IPS-20b (cell line): ENCODE results near the gene TGM3.

Experiments used
- H3K27ac ChIP-seq: one replicate; pipeline ENCODE4 v1.5.1; 2013; ENCODE audit warnings: low read length
- H3K27me3 ChIP-seq: 2 replicates; pipeline ENCODE4 v1.6.1; 2013; ENCODE audit warnings: mild to moderate bottlenecking, low read length, inconsistent platforms; ENCODE audit not compliant: insufficient read depth
- H3K36me3 ChIP-seq: 2 replicates; pipeline ENCODE4 v1.6.1; 2013; ENCODE audit warnings: low read depth, mild to moderate bottlenecking, inconsistent platforms, low read length, moderate library complexity; ENCODE audit not compliant: insufficient read depth
- H3K4me1 ChIP-seq: 2 replicates; pipeline ENCODE4 v1.6.1; 2013; ENCODE audit warnings: mild to moderate bottlenecking, control low read depth, inconsistent platforms, low read length, moderate library complexity; ENCODE audit not compliant: insufficient read depth
- H3K4me3 ChIP-seq: 2 replicates; pipeline ENCODE4 v1.5.1; 2013; ENCODE audit warnings: mild to moderate bottlenecking, low read length, inconsistent platforms
- H3K9ac ChIP-seq: 2 replicates; pipeline ENCODE4 v1.6.1; 2013; ENCODE audit warnings: low read depth, mild to moderate bottlenecking, inconsistent platforms, low read length, moderate library complexity
- H3K9me3 ChIP-seq: 2 replicates; pipeline ENCODE4 v1.6.1; 2013; ENCODE audit warnings: mild to moderate bottlenecking, low read depth, low read length, inconsistent platforms; ENCODE audit not compliant: insufficient read depth

The TGM3 gene

DNA sequence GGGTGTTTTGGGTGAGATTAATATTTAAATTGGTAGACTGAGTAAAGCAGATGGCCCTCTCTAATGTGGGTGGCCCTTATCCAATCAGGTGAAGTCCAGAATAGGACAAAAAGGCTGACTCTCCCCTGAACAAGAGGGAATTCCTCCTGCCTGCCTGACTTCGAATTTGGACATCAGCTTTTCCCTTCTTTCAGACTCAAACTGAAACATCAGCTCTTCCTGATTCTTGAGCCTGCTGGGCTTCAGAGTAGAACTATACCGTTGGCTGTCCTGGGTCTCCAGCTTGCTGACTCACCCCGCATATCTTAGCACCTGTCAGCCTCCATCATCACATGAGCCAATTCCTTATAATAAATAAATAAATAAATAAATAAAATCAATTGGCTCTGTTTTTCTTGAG, 69.9 kb downstream of the TGM3 start:
- peaks cover 5% of the 10 kb centered on the region; the same call in 1 of the 2 replicates for H3K9me3 ChIP-seq
- H3K27ac ChIP-seq, result no peak overlapping the region
- no peaks in the 10 kb centered on the region for H3K27me3 ChIP-seq
- H3K36me3 ChIP-seq, result no peaks in the 10 kb centered on the region
- H3K4me3 ChIP-seq, result no peak overlapping the region
- 0 out of 2 replicates have a peak, but pooled peaks cover 3% of the 10 kb centered on the region for H3K4me1 ChIP-seq
- H3K9ac ChIP-seq, result no peak overlapping the region

DNA sequence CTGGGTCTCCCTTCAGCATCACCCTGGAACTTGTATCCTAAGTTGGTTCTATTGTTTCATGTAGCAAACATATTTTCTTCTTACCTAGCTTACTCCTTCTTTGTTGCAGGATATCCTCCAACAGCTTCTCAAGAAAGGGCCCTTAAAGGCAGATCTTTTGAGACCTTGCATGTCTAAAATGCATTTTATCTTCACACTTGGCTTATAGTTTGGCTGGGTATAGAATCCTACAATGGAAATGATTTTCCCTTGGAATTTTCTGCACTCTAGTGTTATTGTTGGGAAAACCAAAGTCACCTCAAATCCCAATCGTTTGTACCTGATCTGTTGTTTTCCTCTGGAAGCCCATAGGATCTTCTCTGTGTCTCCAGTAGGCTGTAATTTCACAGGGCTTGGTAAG, 72.8 kb downstream of the TGM3 start:
- Histone ChIP-seq H3K36me3 (no peaks in the 10 kb centered on the region), H3K9me3 (no peaks in the 10 kb centered on the region), H3K4me3 (no peak overlapping the region), H3K27ac (no peak overlapping the region), H3K27me3 (no peaks in the 10 kb centered on the region), H3K9ac (no peak overlapping the region), H3K4me1 (0 out of 2 replicates have a peak, but pooled peaks cover under 1% of the 10 kb centered on the region)

- no peak overlapping the region for H3K27ac ChIP-seq
- H3K9ac ChIP-seq, result no peak overlapping the region
- H3K4me1 ChIP-seq, result no peaks in the 10 kb centered on the region
- H3K36me3 ChIP-seq, result no peaks in the 10 kb centered on the region
- H3K4me3 ChIP-seq, result no peak overlapping the region
- H3K9me3 ChIP-seq, result no peaks in the 10 kb centered on the region
- H3K27me3 ChIP-seq, result no peaks in the 10 kb centered on the region
These were observed 77.3 kb downstream of the TGM3 start for GRCh38 chr20:2373098-2373497.

- Histone ChIP-seq H3K4me3 (no peak overlapping the region), H3K36me3 (no peaks in the 10 kb centered on the region), H3K9ac (no peak overlapping the region), H3K27me3 (no peaks in the 10 kb centered on the region), H3K9me3 (no peaks in the 10 kb centered on the region), H3K4me1 (peaks cover under 1% of the 10 kb centered on the region; the same call in 1 of the 2 replicates), H3K27ac (no peak overlapping the region)
These were observed 78.7 kb downstream of the TGM3 start for GRCh38 chr20:2374346-2375125.

DNA sequence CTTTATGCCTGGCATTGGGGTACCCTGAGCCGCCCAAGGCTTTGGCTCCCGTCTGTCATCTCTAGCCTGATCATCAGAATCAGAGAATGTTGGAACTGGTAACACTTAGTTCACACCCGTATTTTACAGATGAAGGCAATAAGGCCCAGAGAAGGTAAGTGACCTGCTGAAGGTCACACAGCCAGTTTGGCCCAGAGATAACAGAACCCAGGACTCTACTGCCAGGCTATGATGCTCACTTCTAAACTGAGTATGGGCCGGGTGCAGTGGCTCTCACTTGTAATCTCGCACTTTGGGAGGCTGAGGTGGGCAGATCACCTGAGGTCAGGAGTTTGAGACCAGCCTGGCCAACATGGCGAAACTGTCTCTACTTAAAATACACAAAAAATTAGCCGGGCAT, 83.1 kb downstream of the TGM3 start:
- no peak overlapping the region for H3K9ac ChIP-seq
- no peak overlapping the region for H3K27ac ChIP-seq
- H3K4me3 ChIP-seq, result no peak overlapping the region
- H3K36me3 ChIP-seq, result no peaks in the 10 kb centered on the region
- H3K4me1 ChIP-seq, result peaks cover 5% of the 10 kb centered on the region; the same call in 1 of the 2 replicates
- H3K9me3 ChIP-seq, result no peaks in the 10 kb centered on the region
- no peaks in the 10 kb centered on the region for H3K27me3 ChIP-seq

GRCh38 chr20:2379511-2380229, 83.9 kb downstream of the TGM3 start:
- H3K4me1 ChIP-seq, result peaks cover 5% of the 10 kb centered on the region; the same call in 1 of the 2 replicates
- H3K27me3 ChIP-seq, result no peaks in the 10 kb centered on the region
- no peak overlapping the region; the same call in 1 of the 2 replicates for H3K9ac ChIP-seq
- no peaks in the 10 kb centered on the region for H3K36me3 ChIP-seq
- H3K9me3 ChIP-seq, result no peaks in the 10 kb centered on the region
- H3K27ac ChIP-seq, result no peak overlapping the region
- no peak overlapping the region for H3K4me3 ChIP-seq

GRCh38 chr20:2380601-2381000, 84.8 kb downstream of the TGM3 start, which contains the start of gene TGM6:
TSS of gene TGM6 (plus strand) at chr20:2380901. CDS start at chr20:2380969, 68 bp downstream.
- no peak within 1 kb of the TSS for H3K27ac ChIP-seq
- H3K4me3 ChIP-seq, result no peak within 1 kb of the TSS
- H3K36me3 ChIP-seq, result no peaks in the 10 kb centered on the region
- H3K9ac ChIP-seq, result no peak within 1 kb of the TSS; the same call in 1 of the 2 replicates
- peaks cover 5% of the 10 kb centered on the region; the same call in 1 of the 2 replicates for H3K4me1 ChIP-seq
- no peaks in the 10 kb centered on the region for H3K27me3 ChIP-seq
- no peaks in the 10 kb centered on the region for H3K9me3 ChIP-seq

GRCh38 chr20:2381303-2381702, 85.5 kb downstream of the TGM3 start:
- Histone ChIP-seq H3K4me1 (peaks cover 5% of the 10 kb centered on the region; the same call in 1 of the 2 replicates), H3K9ac (no peak overlapping the region), H3K36me3 (no peaks in the 10 kb centered on the region), H3K27ac (no peak overlapping the region), H3K9me3 (no peaks in the 10 kb centered on the region), H3K27me3 (no peaks in the 10 kb centered on the region), H3K4me3 (no peak overlapping the region)

DNA sequence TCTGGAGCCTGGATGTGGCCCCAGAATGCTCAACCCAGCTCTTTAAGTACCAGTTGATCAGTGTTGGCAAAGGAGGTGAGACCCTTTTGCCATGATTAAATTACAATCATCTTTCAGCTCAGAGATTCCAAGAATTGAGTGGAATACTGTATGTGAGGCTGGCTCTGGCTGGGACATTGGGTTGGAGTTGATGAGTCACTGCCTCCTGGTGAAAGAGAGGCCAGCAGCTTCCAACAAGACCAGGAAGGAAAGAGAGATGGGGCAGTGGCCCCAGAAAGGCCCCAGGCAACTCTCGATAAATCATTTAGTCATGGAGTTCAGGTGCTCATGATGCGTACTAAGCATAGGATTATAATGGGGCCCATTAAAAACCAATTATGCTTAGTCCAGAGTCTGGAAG, 87.0 kb downstream of the TGM3 start:
- no peaks in the 10 kb centered on the region for H3K36me3 ChIP-seq
- H3K9ac ChIP-seq, result no peak overlapping the region
- peaks cover 6% of the 10 kb centered on the region; the same call in 1 of the 2 replicates for H3K9me3 ChIP-seq
- H3K27me3 ChIP-seq, result no peaks in the 10 kb centered on the region
- no peak overlapping the region for H3K4me3 ChIP-seq
- H3K27ac ChIP-seq, result no peak overlapping the region
- H3K4me1 ChIP-seq, result peaks cover 5% of the 10 kb centered on the region

DNA sequence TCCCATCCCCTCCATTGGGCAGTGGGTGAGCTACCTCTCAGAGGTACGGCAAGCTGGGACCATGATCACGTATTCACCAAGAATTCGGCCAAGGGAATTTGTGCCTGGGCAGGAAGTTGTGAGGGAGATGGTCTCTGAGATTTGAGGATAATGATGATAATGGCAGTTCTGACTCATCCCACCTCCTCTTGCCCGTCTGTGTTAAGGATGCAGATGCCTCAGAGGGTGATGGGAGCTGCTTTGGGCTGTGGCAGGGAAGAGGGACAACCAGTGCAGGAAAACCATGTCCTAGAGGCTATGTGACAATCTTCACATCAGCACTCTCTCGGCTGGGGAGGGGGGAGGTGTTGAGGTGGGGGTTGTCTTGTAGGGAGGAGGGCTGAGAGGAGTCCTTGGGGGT, 89.2 kb downstream of the TGM3 start:
- no peaks in the 10 kb centered on the region for H3K27me3 ChIP-seq
- H3K36me3 ChIP-seq, result no peaks in the 10 kb centered on the region
- H3K4me3 ChIP-seq, result no peak overlapping the region
- no peaks in the 10 kb centered on the region; the same call in none of the 2 replicates for H3K4me1 ChIP-seq
- no peak overlapping the region for H3K9ac ChIP-seq
- H3K9me3 ChIP-seq, result peaks cover 14% of the 10 kb centered on the region; the same call in 1 of the 2 replicates
- no peak overlapping the region for H3K27ac ChIP-seq

DNA sequence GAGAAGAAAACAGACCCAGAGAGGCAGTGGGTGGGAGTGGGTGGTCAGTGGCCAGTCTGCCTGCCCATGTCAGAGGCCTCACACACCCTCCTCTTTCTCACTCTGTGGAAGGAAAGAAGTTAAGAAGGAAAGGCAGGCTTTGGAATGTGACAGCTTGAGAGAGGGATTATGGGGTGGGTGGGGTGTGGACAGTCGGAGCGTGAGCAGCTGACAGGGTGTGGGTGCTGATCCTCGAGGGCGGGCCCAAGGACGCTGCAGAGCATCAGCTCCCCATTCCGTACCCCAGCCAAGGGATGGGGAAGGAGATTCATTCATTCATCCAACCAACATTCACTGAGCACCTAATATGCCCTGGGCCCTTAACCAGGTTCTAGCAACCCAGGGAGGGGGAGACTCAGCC, 89.7 kb downstream of the TGM3 start:
- Histone ChIP-seq H3K9ac (no peak overlapping the region), H3K27ac (no peak overlapping the region), H3K4me3 (no peak overlapping the region)

More for the DNA sequence above, 89.7 kb downstream of the TGM3 start:
- H3K27me3 ChIP-seq, result no peaks in the 10 kb centered on the region
- peaks cover 14% of the 10 kb centered on the region; the same call in 1 of the 2 replicates for H3K9me3 ChIP-seq
- H3K4me1 ChIP-seq, result no peaks in the 10 kb centered on the region; the same call in 1 of the 2 replicates
- H3K36me3 ChIP-seq, result no peaks in the 10 kb centered on the region
